Neuronal stem cell (in vitro differentiated cells): ENCODE measurements around the gene MSANTD3.
"Not testable (repeated sequence)": the region's sequence is repeated elsewhere in the genome, so short reads cannot be mapped to it uniquely, and the experiment has no call there.

Experiments used
- DNase-seq: peaks from one replicate; pipeline ENCODE4 v3.0.0-alpha.2; 2013; ENCODE audit warnings: low spot score
- H2AFZ ChIP-seq: one replicate; pipeline ENCODE4 v1.6.1; 2013; ENCODE audit warnings: mild to moderate bottlenecking, low read length, inconsistent platforms
- H2AK5ac ChIP-seq: 2 replicates; pipeline ENCODE4 v1.6.1; 2013; ENCODE audit warnings: low read depth, mild to moderate bottlenecking, inconsistent platforms, low read length, moderate library complexity, mixed read lengths
- H2BK120ac ChIP-seq: 2 replicates; pipeline ENCODE4 v1.6.1; 2013; ENCODE audit warnings: low read depth, mild to moderate bottlenecking, inconsistent platforms, low read length, moderate library complexity, mixed read lengths
- H2BK12ac ChIP-seq: one replicate; pipeline ENCODE4 v1.6.1; 2013; ENCODE audit warnings: low read length, inconsistent platforms
- H2BK15ac ChIP-seq: 2 replicates; pipeline ENCODE4 v1.6.1; 2013; ENCODE audit warnings: mild to moderate bottlenecking, low read length, inconsistent platforms, mixed read lengths
- H2BK5ac ChIP-seq: one replicate; pipeline ENCODE4 v1.6.1; 2013; ENCODE audit warnings: inconsistent platforms, mild to moderate bottlenecking, low read length, moderate library complexity
- H3K14ac ChIP-seq: one replicate; pipeline ENCODE4 v1.6.1; 2013; ENCODE audit warnings: low read length, inconsistent platforms
- H3K18ac ChIP-seq: 2 replicates; pipeline ENCODE4 v1.6.1; 2013; ENCODE audit warnings: low read length, inconsistent platforms
- H3K23ac ChIP-seq: 2 replicates; pipeline ENCODE4 v1.6.1; 2013; ENCODE audit warnings: low read depth, mild to moderate bottlenecking, mixed read lengths, low read length, inconsistent platforms; ENCODE audit not compliant: poor library complexity
- H3K27ac ChIP-seq: replicated peaks from 3 replicates; pipeline ENCODE4 v1.5.1; 2013; ENCODE audit warnings: low read length, inconsistent platforms
- H3K27me3 ChIP-seq, 3 experiments: 2 replicates each; pipeline ENCODE4 v1.6.1; 2013; ENCODE audit warnings: low read length in 3 of 3, mild to moderate bottlenecking in 2 of 3, inconsistent platforms in 1 of 3, low read depth in 1 of 3, mixed read lengths in 1 of 3, moderate library complexity in 1 of 3; ENCODE audit not compliant: control insufficient read depth in 3 of 3, insufficient read depth in 3 of 3
- H3K36me3 ChIP-seq, 2 donors: replicated peaks in 1 of 2; 2 replicates each; pipeline ENCODE4 v1.6.1; 2013; ENCODE audit warnings: low read length in 2 of 2; ENCODE audit not compliant: control insufficient read depth in 2 of 2, insufficient read depth in 2 of 2
- H3K4ac ChIP-seq: 2 replicates; pipeline ENCODE4 v1.6.1; 2013; ENCODE audit warnings: inconsistent platforms, mild to moderate bottlenecking, low read length, moderate library complexity
- H3K4me1 ChIP-seq, 2 donors: 1 replicate in 1 of 2; 2 replicates in 1 of 2; pipeline ENCODE4 v1.6.1; 2013; ENCODE audit warnings: low read length in 2 of 2, low read depth in 1 of 2; ENCODE audit not compliant: control insufficient read depth in 2 of 2, insufficient read depth in 1 of 2
- H3K4me2 ChIP-seq: one replicate; pipeline ENCODE4 v1.6.1; 2013; ENCODE audit warnings: mild to moderate bottlenecking, low read length, inconsistent platforms; ENCODE audit not compliant: insufficient read depth, poor library complexity, severe bottlenecking
- H3K4me3 ChIP-seq, 2 donors: 2 replicates each; pipeline ENCODE4 v1.5.1; 2013; ENCODE audit warnings: low read length in 2 of 2, mild to moderate bottlenecking in 2 of 2, inconsistent platforms in 1 of 2, moderate library complexity in 1 of 2
- H3K79me1 ChIP-seq: one replicate; pipeline ENCODE4 v1.6.1; 2013; ENCODE audit warnings: low read depth, mild to moderate bottlenecking, inconsistent platforms, low read length, moderate library complexity
- H3K9ac ChIP-seq: one replicate; pipeline ENCODE4 v1.6.1; 2013; ENCODE audit warnings: mild to moderate bottlenecking, low read depth, low read length, inconsistent platforms; ENCODE audit not compliant: poor library complexity
- H3K9me3 ChIP-seq, 2 donors: replicated peaks in 1 of 2; 2 replicates each; pipeline versions ENCODE3 to v1.6.1; 2013; ENCODE audit warnings: low read length in 2 of 2, mild to moderate bottlenecking in 2 of 2, inconsistent platforms in 1 of 2, low read depth in 1 of 2, mixed read lengths in 1 of 2, moderate library complexity in 1 of 2; ENCODE audit not compliant: control insufficient read depth in 2 of 2, insufficient read depth in 1 of 2
- H4K8ac ChIP-seq: one replicate; pipeline ENCODE4 v1.6.1; 2013; ENCODE audit warnings: low read depth, mild to moderate bottlenecking, inconsistent platforms, low read length, moderate library complexity
- H4K91ac ChIP-seq: one replicate; pipeline ENCODE4 v1.6.1; 2013; ENCODE audit warnings: low read length, low read depth, mild to moderate bottlenecking, inconsistent platforms; ENCODE audit not compliant: poor library complexity
- WGBS, 2 donors: extraction: QIAGEN DNeasy Blood & Tissue Kit; methylation state at CpG; one replicate each; pipeline ENCODE4 v1.1.7; 2013; ENCODE audit warnings: missing lambda C conversion rate in 2 of 2, mixed read lengths in 1 of 2; ENCODE audit not compliant: insufficient read length in 2 of 2, insufficient replicate concordance in 1 of 2; ENCODE audit errors: extremely low coverage in 2 of 2; 5-methylcytosine and 5-hydroxymethylcytosine counted together

Gene MSANTD3

GRCh38 chr9:100437860-100438805 is 11.2 kb downstream of the MSANTD3 start:
- Histone ChIP-seq H2BK15ac (no peak overlapping the region), H4K91ac (no peak overlapping the region), H3K36me3 (peaks cover 4 to 29% of the 10 kb centered on the region in 2 donors), H2BK12ac (no peak overlapping the region), H2BK5ac (no peak overlapping the region), H4K8ac (no peak overlapping the region), H2BK120ac (no peak overlapping the region), H3K79me1 (peaks cover 2% of the 10 kb centered on the region), H3K14ac (no peak overlapping the region), H2AFZ (no peak overlapping the region), H3K9ac (no peak overlapping the region), H3K27ac (no peak overlapping the region), H3K23ac (no peak overlapping the region), H3K4ac (no peak overlapping the region), H3K4me1 (peaks cover 0 to 4% of the 10 kb centered on the region in 2 donors), H3K18ac (no peak overlapping the region), H3K4me3 (no peak overlapping the region), H3K4me2 (no peak overlapping the region), H3K27me3 (no peaks in the 10 kb centered on the region), H3K9me3 (peaks cover 0 to 3% of the 10 kb centered on the region in 2 donors), H2AK5ac (no peak overlapping the region)
- DNase-seq, result peak; percentile 72
- no CpG with 5 or more reads among the region's 1 CpG for WGBS, 2 donors

GRCh38 chr9:100440071-100440470 is 13.1 kb downstream of the MSANTD3 start:
- Histone ChIP-seq H3K36me3 (peaks cover 9 to 45% of the 10 kb centered on the region in 2 donors), H2AK5ac (no peak overlapping the region), H3K4me2 (no peak overlapping the region), H4K91ac (no peak overlapping the region), H4K8ac (no peak overlapping the region), H3K79me1 (peaks cover 2% of the 10 kb centered on the region), H3K23ac (no peak overlapping the region), H2BK5ac (no peak overlapping the region), H3K4ac (no peak overlapping the region), H2BK12ac (no peak overlapping the region), H3K4me1 (peaks cover 2 to 4% of the 10 kb centered on the region in 2 donors), H2BK15ac (no peak overlapping the region), H2BK120ac (no peak overlapping the region), H2AFZ (no peak overlapping the region), H3K27me3 (peaks cover 0 to 3% (median 0%) of the 10 kb centered on the region in 3 experiments), H3K9me3 (peaks cover 0 to 3% of the 10 kb centered on the region in 2 donors), H3K18ac (no peak overlapping the region), H3K27ac (no peak overlapping the region), H3K4me3 (no peak overlapping the region), H3K9ac (no peak overlapping the region), H3K14ac (no peak overlapping the region)
- DNase-seq, result no peak
- no CpG with 5 or more reads among the region's 3 CpGs for WGBS, 2 donors

GRCh38 chr9:100440487-100440886 is 13.5 kb downstream of the MSANTD3 start:
- not testable (repeated sequence) for H3K18ac ChIP-seq, H2BK120ac ChIP-seq, H3K4me1 ChIP-seq, H4K8ac ChIP-seq, H2BK15ac ChIP-seq, H3K9ac ChIP-seq, H3K9me3 ChIP-seq, H3K4ac ChIP-seq, H3K27ac ChIP-seq, DNase-seq, H3K4me3 ChIP-seq, H3K4me2 ChIP-seq, H2BK12ac ChIP-seq, H3K23ac ChIP-seq, H4K91ac ChIP-seq, H2BK5ac ChIP-seq, H3K27me3 ChIP-seq, H2AFZ ChIP-seq, H2AK5ac ChIP-seq, H3K79me1 ChIP-seq, H3K14ac ChIP-seq
- no CpG with 5 or more reads among the region's 5 CpGs for WGBS, 2 donors
- peaks cover 9 to 47% of the 10 kb centered on the region in 2 donors for H3K36me3 ChIP-seq

GRCh38 chr9:100441911-100442361 is 15.0 kb downstream of the MSANTD3 start:
- no peak overlapping the region for H2AK5ac ChIP-seq
- no peak overlapping the region for H3K23ac ChIP-seq
- H2BK5ac ChIP-seq, result no peak overlapping the region
- no peak overlapping the region for H3K4ac ChIP-seq
- peaks cover 9 to 61% of the 10 kb centered on the region in 2 donors for H3K36me3 ChIP-seq
- peaks cover 4% of the 10 kb centered on the region for H3K79me1 ChIP-seq
- no peak overlapping the region for H2BK15ac ChIP-seq
- no peak overlapping the region for H4K8ac ChIP-seq
- peaks cover 0 to 3% (median 0%) of the 10 kb centered on the region in 3 experiments for H3K27me3 ChIP-seq
- H2BK12ac ChIP-seq, result no peak overlapping the region
- H3K9ac ChIP-seq, result no peak overlapping the region
- no peak overlapping the region for H3K14ac ChIP-seq
- no peak overlapping the region for H3K4me2 ChIP-seq
- H3K27ac ChIP-seq, result no peak overlapping the region
- no peak overlapping the region for H2BK120ac ChIP-seq
- no peak for DNase-seq
- no peak overlapping the region for H4K91ac ChIP-seq
- no CpG with 5 or more reads among the region's 19 CpGs for WGBS, 2 donors
- no peak overlapping the region for H3K4me3 ChIP-seq
- no peaks in the 10 kb centered on the region for H3K9me3 ChIP-seq
- peaks cover 4% of the 10 kb centered on the region in 2 donors for H3K4me1 ChIP-seq
- no peak overlapping the region for H3K18ac ChIP-seq
- H2AFZ ChIP-seq, result no peak overlapping the region
